Large intestine (tissue), 3 donors: ENCODE data around the gene STXBP5. TPM values are rescaled to one million over a fixed set of nuclear protein-coding genes. Genes with fewer than 3 reads are reported as not detected.
A peak's percentile ranks its signal among the peaks of the same experiment; 100 is the strongest.

Experiments used
- DNase-seq, 2 donors: peaks; one replicate each; pipeline versions ENCODE4 v3.0.0 to v3.0.0-alpha.2; 2013
- H3K27ac ChIP-seq: one replicate; pipeline ENCODE4 v1.5.1; 2013; ENCODE audit warnings: low read length
- H3K27me3 ChIP-seq: 2 replicates; pipeline ENCODE4 v1.6.1; 2013; ENCODE audit warnings: low read length; ENCODE audit not compliant: control insufficient read depth, insufficient read depth
- H3K36me3 ChIP-seq: 2 replicates; pipeline ENCODE4 v1.6.1; 2013; ENCODE audit warnings: low read length; ENCODE audit not compliant: control insufficient read depth, insufficient read depth
- H3K4me1 ChIP-seq: one replicate; pipeline ENCODE4 v1.6.1; 2013; ENCODE audit warnings: low read length; ENCODE audit not compliant: control insufficient read depth, insufficient read depth
- H3K4me3 ChIP-seq: one replicate; pipeline ENCODE4 v1.5.1; 2013; ENCODE audit warnings: low read length
- H3K9me3 ChIP-seq: one replicate; pipeline ENCODE4 v1.6.1; 2013; ENCODE audit warnings: mild to moderate bottlenecking, low read depth, low read length, moderate library complexity; ENCODE audit not compliant: control insufficient read depth
- WGBS: methylation state at CpG from one replicate; pipeline ENCODE4 v1.1.5; 2013; ENCODE audit warnings: low lambda C conversion rate; ENCODE audit not compliant: insufficient coverage; 5-methylcytosine and 5-hydroxymethylcytosine counted together
- polyA plus RNA-seq: library from polyadenylated mRNA; unstranded; fragments of 120-200 nt; gene quantifications from one replicate; pipeline ENCODE4 v1.2.1, GENCODE V29; 2013

STXBP5 gene
- polyA plus RNA-seq, 1 donor, result 20.5 TPM

- peak; percentile 35 to 59 for DNase-seq
- H3K36me3 ChIP-seq, result no peaks in the 10 kb centered on the region
- H3K9me3 ChIP-seq, result no peaks in the 10 kb centered on the region
- H3K27me3 ChIP-seq, result no peaks in the 10 kb centered on the region
- WGBS, result 50% methylated on average over 1 of the region's 4 CpGs
- H3K4me3 ChIP-seq, result no peak overlapping the region
- H3K27ac ChIP-seq, result no peak overlapping the region
- no peaks in the 10 kb centered on the region for H3K4me1 ChIP-seq
Measured at GRCh38 chr6:147161974-147162495, 42.2 kb upstream of the STXBP5 start.

GRCh38 chr6:147164761-147165160, 39.5 kb upstream of the STXBP5 start:
- Histone ChIP-seq H3K9me3 (no peaks in the 10 kb centered on the region), H3K27me3 (no peaks in the 10 kb centered on the region), H3K4me3 (no peak overlapping the region), H3K36me3 (no peaks in the 10 kb centered on the region), H3K4me1 (no peaks in the 10 kb centered on the region), H3K27ac (no peak overlapping the region)
- DNase-seq, result no peak

GRCh38 chr6:147166360-147166944, 37.8 kb upstream of the STXBP5 start:
- H3K27ac ChIP-seq, result no peak overlapping the region
- no peak overlapping the region for H3K4me3 ChIP-seq
- WGBS, result no CpG with 5 or more reads among the region's 2 CpGs
- no peaks in the 10 kb centered on the region for H3K27me3 ChIP-seq
- H3K9me3 ChIP-seq, result no peaks in the 10 kb centered on the region
- H3K36me3 ChIP-seq, result no peaks in the 10 kb centered on the region
- H3K4me1 ChIP-seq, result no peaks in the 10 kb centered on the region
- no peak for DNase-seq

GRCh38 chr6:147166992-147167391, 37.2 kb upstream of the STXBP5 start:
- no peaks in the 10 kb centered on the region for H3K36me3 ChIP-seq
- no peak for DNase-seq
- H3K9me3 ChIP-seq, result no peaks in the 10 kb centered on the region
- H3K4me1 ChIP-seq, result no peaks in the 10 kb centered on the region
- H3K27ac ChIP-seq, result no peak overlapping the region
- no peak overlapping the region for H3K4me3 ChIP-seq
- WGBS, result 100% methylated on average over 1 of the region's 1 CpG
- no peaks in the 10 kb centered on the region for H3K27me3 ChIP-seq

- Histone ChIP-seq H3K4me3 (no peak overlapping the region), H3K4me1 (no peaks in the 10 kb centered on the region), H3K27ac (no peak overlapping the region), H3K36me3 (no peaks in the 10 kb centered on the region), H3K9me3 (no peaks in the 10 kb centered on the region), H3K27me3 (no peaks in the 10 kb centered on the region)
- WGBS, result no CpG with 5 or more reads among the region's 4 CpGs
- DNase-seq, result no peak
Measured at GRCh38 chr6:147167576-147168461, 36.4 kb upstream of the STXBP5 start.

GRCh38 chr6:147169529-147169928, 34.7 kb upstream of the STXBP5 start:
- WGBS, result no CpG with 5 or more reads among the region's 1 CpG
- no peaks in the 10 kb centered on the region for H3K27me3 ChIP-seq
- no peaks in the 10 kb centered on the region for H3K36me3 ChIP-seq
- H3K9me3 ChIP-seq, result no peaks in the 10 kb centered on the region
- DNase-seq, result no peak
- no peaks in the 10 kb centered on the region for H3K4me1 ChIP-seq
- H3K4me3 ChIP-seq, result no peak overlapping the region
- H3K27ac ChIP-seq, result no peak overlapping the region

- no peaks in the 10 kb centered on the region for H3K36me3 ChIP-seq
- DNase-seq, result no peak
- H3K9me3 ChIP-seq, result no peaks in the 10 kb centered on the region
- H3K27me3 ChIP-seq, result no peaks in the 10 kb centered on the region
- 100% methylated on average over 1 of the region's 1 CpG for WGBS
- no peak overlapping the region for H3K4me3 ChIP-seq
- no peaks in the 10 kb centered on the region for H3K4me1 ChIP-seq
- no peak overlapping the region for H3K27ac ChIP-seq
Measured at GRCh38 chr6:147170269-147170668, 33.9 kb upstream of the STXBP5 start.

- no peaks in the 10 kb centered on the region for H3K27me3 ChIP-seq
- H3K4me3 ChIP-seq, result no peak overlapping the region
- no peaks in the 10 kb centered on the region for H3K9me3 ChIP-seq
- no peak for DNase-seq
- 76% methylated on average over 3 of the region's 5 CpGs for WGBS
- H3K36me3 ChIP-seq, result no peaks in the 10 kb centered on the region
- H3K27ac ChIP-seq, result no peak overlapping the region
- H3K4me1 ChIP-seq, result no peaks in the 10 kb centered on the region
Measured at GRCh38 chr6:147173140-147173539, 31.1 kb upstream of the STXBP5 start.

GRCh38 chr6:147173675-147174308, 30.4 kb upstream of the STXBP5 start:
- Histone ChIP-seq H3K27ac (no peak overlapping the region), H3K27me3 (no peaks in the 10 kb centered on the region), H3K36me3 (no peaks in the 10 kb centered on the region), H3K9me3 (no peaks in the 10 kb centered on the region), H3K4me1 (no peaks in the 10 kb centered on the region), H3K4me3 (no peak overlapping the region)
- WGBS, result 100% methylated on average over 3 of the region's 3 CpGs
- DNase-seq, result no peak

- no CpG with 5 or more reads among the region's 1 CpG for WGBS
- Histone ChIP-seq H3K27ac (no peak overlapping the region), H3K36me3 (no peaks in the 10 kb centered on the region), H3K27me3 (no peaks in the 10 kb centered on the region), H3K9me3 (no peaks in the 10 kb centered on the region), H3K4me3 (no peak overlapping the region), H3K4me1 (no peaks in the 10 kb centered on the region)
- DNase-seq, result no peak
Measured at GRCh38 chr6:147176795-147177194, 27.4 kb upstream of the STXBP5 start.
